Parathyroid adenoma (tissue), 2 donors: Measurements from ENCODE around the gene LHPP.

Experiments
- H2AFZ ChIP-seq: fragments of 300-600 bp; sonication (generic); one replicate; pipeline ENCODE4 v1.7.0; 2017; ENCODE audit warnings: antibody characterized with exemption, mild to moderate bottlenecking
- H3K27ac ChIP-seq: fragments of 300-600 bp; sonication (generic); one replicate; pipeline ENCODE4 v1.7.0; 2017
- H3K27me3 ChIP-seq: fragments of 300-600 bp; sonication (generic); one replicate; pipeline ENCODE4 v1.7.0; 2017; ENCODE audit warnings: low read length; ENCODE audit not compliant: control insufficient read depth, insufficient read depth
- H3K36me3 ChIP-seq: fragments of 300-600 bp; sonication (generic); one replicate; pipeline ENCODE4 v1.7.0; 2017; ENCODE audit warnings: low read length; ENCODE audit not compliant: control insufficient read depth, insufficient read depth
- H3K4me1 ChIP-seq: fragments of 300-600 bp; sonication (generic); one replicate; pipeline ENCODE4 v1.7.0; 2017; ENCODE audit warnings: control low read depth
- H3K4me2 ChIP-seq: fragments of 300-600 bp; sonication (generic); one replicate; pipeline ENCODE4 v1.7.0; 2017; ENCODE audit warnings: low read length
- H3K4me3 ChIP-seq: fragments of 300-600 bp; sonication (generic); one replicate; pipeline ENCODE4 v1.7.0; 2017; ENCODE audit warnings: low read depth, low read length
- H3K79me2 ChIP-seq: fragments of 300-600 bp; sonication (generic); one replicate; pipeline ENCODE4 v1.7.0; 2017; ENCODE audit warnings: control low read depth
- H3K9ac ChIP-seq: fragments of 300-600 bp; sonication (generic); one replicate; pipeline ENCODE4 v1.7.0; 2017; ENCODE audit warnings: mild to moderate bottlenecking
- H3K9me3 ChIP-seq: fragments of 300-600 bp; sonication (generic); one replicate; pipeline ENCODE4 v1.7.0; 2017; ENCODE audit warnings: low read length; ENCODE audit not compliant: control insufficient read depth
- CTCF ChIP-seq: fragments of 300-600 bp; sonication (generic); IDR thresholded peaks from one replicate; pipeline ENCODE4 v1.7.0; 2017; ENCODE audit warnings: antibody characterized with exemption, mild to moderate bottlenecking
- donor health status: primary hyperparathyroidism.

LHPP gene

DNA sequence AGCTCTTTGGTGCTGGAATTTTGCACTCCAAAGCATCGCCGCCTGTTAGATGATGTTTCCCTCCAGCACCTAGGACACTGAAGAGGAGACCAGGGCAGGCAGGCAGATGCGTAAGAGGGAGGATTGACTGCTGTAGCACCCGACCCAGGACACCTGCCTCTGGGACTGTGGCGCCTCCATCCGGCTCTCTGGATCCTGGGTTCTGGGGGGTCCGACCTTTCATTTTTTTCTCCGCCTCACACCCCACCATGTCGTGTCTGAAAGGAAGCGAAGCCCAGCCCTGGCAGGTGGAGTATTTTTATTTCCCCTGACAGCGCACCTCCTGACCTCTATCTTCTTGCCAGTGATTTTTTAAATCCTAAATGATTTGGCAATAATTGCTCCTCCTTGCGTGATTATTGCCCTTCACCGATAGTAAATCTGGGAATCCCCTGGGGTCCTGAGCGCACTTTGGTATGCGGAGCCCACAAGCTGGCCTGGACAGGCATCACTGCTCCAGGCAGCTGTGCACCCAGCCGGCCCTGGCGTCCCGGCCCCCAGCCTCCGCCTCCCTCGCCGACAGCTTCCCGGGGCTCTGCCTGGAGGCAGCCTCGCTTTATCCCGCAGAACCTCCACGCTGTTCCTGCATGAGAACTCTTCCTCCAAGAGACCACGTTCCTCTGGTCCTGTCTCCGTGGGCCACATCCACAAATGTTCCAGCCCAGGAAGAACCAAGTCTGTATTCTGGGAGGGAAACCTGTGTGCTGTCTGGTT lies 48.4 kb downstream of the LHPP start:
- Histone ChIP-seq H3K4me3 (no peak overlapping the region), H3K9ac (no peak overlapping the region), H3K4me1 (no peaks in the 10 kb centered on the region), H3K4me2 (no peak overlapping the region), H3K79me2 (no peaks in the 10 kb centered on the region), H3K9me3 (no peaks in the 10 kb centered on the region), H3K27me3 (no peaks in the 10 kb centered on the region), H3K27ac (no peak overlapping the region), H2AFZ (no peak overlapping the region), H3K36me3 (no peaks in the 10 kb centered on the region)
- no peak for TF ChIP-seq CTCF

GRCh38 chr10:124510759-124511158 lies 49.1 kb downstream of the LHPP start:
- no peaks in the 10 kb centered on the region for H3K36me3 ChIP-seq
- H3K27ac ChIP-seq = no peak overlapping the region
- TF ChIP-seq CTCF = no peak
- no peaks in the 10 kb centered on the region for H3K27me3 ChIP-seq
- H3K79me2 ChIP-seq = no peaks in the 10 kb centered on the region
- H3K9me3 ChIP-seq = no peaks in the 10 kb centered on the region
- no peak overlapping the region for H3K4me3 ChIP-seq
- no peaks in the 10 kb centered on the region for H3K4me1 ChIP-seq
- H3K9ac ChIP-seq = no peak overlapping the region
- H2AFZ ChIP-seq = no peak overlapping the region
- no peak overlapping the region for H3K4me2 ChIP-seq

GRCh38 chr10:124511205-124512039 lies 49.8 kb downstream of the LHPP start:
- H3K27ac ChIP-seq = no peak overlapping the region
- H3K27me3 ChIP-seq = no peaks in the 10 kb centered on the region
- H3K9me3 ChIP-seq = no peaks in the 10 kb centered on the region
- H3K9ac ChIP-seq = no peak overlapping the region
- H3K4me2 ChIP-seq = no peak overlapping the region
- H3K79me2 ChIP-seq = no peaks in the 10 kb centered on the region
- H3K4me3 ChIP-seq = no peak overlapping the region
- no peak for TF ChIP-seq CTCF
- H2AFZ ChIP-seq = no peak overlapping the region
- no peaks in the 10 kb centered on the region for H3K36me3 ChIP-seq
- H3K4me1 ChIP-seq = no peaks in the 10 kb centered on the region

DNA sequence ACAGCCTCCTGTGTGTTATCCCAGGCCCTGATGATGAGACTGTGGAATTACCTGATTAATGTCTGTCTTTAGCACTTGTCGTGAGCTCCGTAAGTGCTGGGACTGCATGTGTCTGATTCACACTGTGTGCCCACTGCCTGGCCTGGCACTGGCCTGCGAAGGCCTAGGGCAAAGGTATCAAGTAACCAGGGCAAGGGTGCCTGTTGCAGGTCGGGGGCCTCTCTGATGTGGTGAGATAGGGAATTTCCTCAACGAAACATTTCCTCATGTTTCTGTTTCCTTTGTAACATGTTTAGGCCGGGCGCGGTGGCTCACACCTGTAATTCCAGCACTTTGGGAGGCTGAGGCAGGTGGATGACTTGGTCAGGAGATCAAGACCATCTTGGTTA lies 50.4 kb downstream of the LHPP start:
- no peak for TF ChIP-seq CTCF

More for the DNA sequence above, 50.4 kb downstream of the LHPP start:
- no peaks in the 10 kb centered on the region for H3K9me3 ChIP-seq
- no peak overlapping the region for H3K27ac ChIP-seq
- no peaks in the 10 kb centered on the region for H3K79me2 ChIP-seq
- H3K36me3 ChIP-seq = no peaks in the 10 kb centered on the region
- H3K4me1 ChIP-seq = no peaks in the 10 kb centered on the region
- no peak overlapping the region for H3K9ac ChIP-seq
- no peaks in the 10 kb centered on the region for H3K27me3 ChIP-seq
- H3K4me2 ChIP-seq = no peak overlapping the region
- no peak overlapping the region for H3K4me3 ChIP-seq
- H2AFZ ChIP-seq = no peak overlapping the region
